Calu3 (cell line): ENCODE results near the gene SEZ6L. TPM values are rescaled to one million over a fixed set of nuclear protein-coding genes. Genes with fewer than 3 reads are reported as not detected.

Experiments
- BruUV-seq: library from RNA; stranded (reverse); fragments of 400-500 nt; replicated peaks from 2 replicates; lab custom pipeline; 2021; lab: Mats Ljungman, UMichigan
- CTCF ChIA-PET: fragments of 300-600 bp; sonication (Branson Sonifier 250); formaldehyde crosslinking; loops from one replicate; lab custom pipeline; 2022; ENCODE audit warnings: antibody characterized with exemption; lab: Charles Lee
- DNase-seq: peaks from one replicate; pipeline ENCODE4 v3.0.0; 2022
- H3K27ac Mint-ChIP-seq: one replicate; pipeline ENCODE4 v1.8.0; 2022; ENCODE audit warnings: mixed read lengths; ENCODE audit not compliant: unreplicated experiment
- H3K27me3 Mint-ChIP-seq: one replicate; pipeline ENCODE4 v1.8.0; 2022; ENCODE audit warnings: mixed read lengths; ENCODE audit not compliant: unreplicated experiment
- H3K36me3 Mint-ChIP-seq: one replicate; pipeline ENCODE4 v1.8.0; 2022; ENCODE audit warnings: mild to moderate bottlenecking, moderate library complexity, mixed read lengths; ENCODE audit not compliant: insufficient read depth, unreplicated experiment
- H3K4me1 Mint-ChIP-seq: one replicate; pipeline ENCODE4 v1.8.0; 2022; ENCODE audit warnings: mild to moderate bottlenecking, low read depth, mixed read lengths; ENCODE audit not compliant: unreplicated experiment
- H3K4me3 Mint-ChIP-seq: one replicate; pipeline ENCODE4 v1.8.0; 2022; ENCODE audit warnings: mild to moderate bottlenecking, low read depth, moderate library complexity, mixed read lengths; ENCODE audit not compliant: unreplicated experiment
- H3K9me3 Mint-ChIP-seq: one replicate; pipeline ENCODE4 v1.8.0; 2022; ENCODE audit warnings: low read depth, mixed read lengths; ENCODE audit not compliant: unreplicated experiment
- intact Hi-C: fragments of 100-400 bp; cut with micrococcal nuclease; formaldehyde crosslinking; loops from one replicate; pipeline ENCODE4 v1.10.0; 2022; ENCODE audit not compliant: unreplicated experiment
- total RNA-seq: library from RNA; stranded (reverse); gene quantifications from 2 replicates; pipeline ENCODE4 v1.2.3, GENCODE V29; 2022
- TF ChIP-seq, protein P1 (sequence below): fragments of 200-600 bp; IDR thresholded peaks from one replicate; pipeline ENCODE4 v1.8.0; 2022; ENCODE audit warnings: antibody characterized with exemption; ENCODE audit not compliant: unreplicated experiment

SEZ6L gene
- total RNA-seq, 1 experiment from 2014 or later, result not detected

DNA sequence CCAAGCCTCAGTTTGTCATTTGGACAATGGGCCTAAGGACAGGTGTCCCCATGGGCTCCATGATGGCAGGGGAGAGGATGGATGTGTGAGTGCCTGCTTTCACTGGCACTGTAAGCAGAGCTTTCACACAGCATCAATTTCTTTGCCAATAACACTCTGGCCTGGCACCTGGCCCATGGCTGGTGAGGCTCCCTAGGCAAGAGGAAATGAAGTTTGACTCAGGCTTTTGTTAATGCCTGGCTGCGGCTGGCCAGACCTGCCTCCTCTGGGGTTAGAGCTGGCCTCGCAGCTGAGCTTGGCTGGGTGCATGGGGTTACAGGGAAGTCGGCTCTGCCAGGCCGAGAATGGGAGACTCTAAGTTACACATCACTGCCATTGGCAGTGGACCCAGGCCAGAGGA is 30.0 kb upstream of the SEZ6L start:
- Mint-ChIP-seq H3K27me3 (peaks cover 45% of the 10 kb centered on the region), H3K4me1 (no peaks in the 10 kb centered on the region), H3K36me3 (no peaks in the 10 kb centered on the region), H3K9me3 (no peaks in the 10 kb centered on the region), H3K4me3 (no peak overlapping the region), H3K27ac (no peak overlapping the region)
- no peak for DNase-seq
- intact Hi-C loops, result no loop called here
- CTCF ChIA-PET, result no interaction called here
- no TSS peak for BruUV-seq
- TF ChIP-seq, protein P1, sequence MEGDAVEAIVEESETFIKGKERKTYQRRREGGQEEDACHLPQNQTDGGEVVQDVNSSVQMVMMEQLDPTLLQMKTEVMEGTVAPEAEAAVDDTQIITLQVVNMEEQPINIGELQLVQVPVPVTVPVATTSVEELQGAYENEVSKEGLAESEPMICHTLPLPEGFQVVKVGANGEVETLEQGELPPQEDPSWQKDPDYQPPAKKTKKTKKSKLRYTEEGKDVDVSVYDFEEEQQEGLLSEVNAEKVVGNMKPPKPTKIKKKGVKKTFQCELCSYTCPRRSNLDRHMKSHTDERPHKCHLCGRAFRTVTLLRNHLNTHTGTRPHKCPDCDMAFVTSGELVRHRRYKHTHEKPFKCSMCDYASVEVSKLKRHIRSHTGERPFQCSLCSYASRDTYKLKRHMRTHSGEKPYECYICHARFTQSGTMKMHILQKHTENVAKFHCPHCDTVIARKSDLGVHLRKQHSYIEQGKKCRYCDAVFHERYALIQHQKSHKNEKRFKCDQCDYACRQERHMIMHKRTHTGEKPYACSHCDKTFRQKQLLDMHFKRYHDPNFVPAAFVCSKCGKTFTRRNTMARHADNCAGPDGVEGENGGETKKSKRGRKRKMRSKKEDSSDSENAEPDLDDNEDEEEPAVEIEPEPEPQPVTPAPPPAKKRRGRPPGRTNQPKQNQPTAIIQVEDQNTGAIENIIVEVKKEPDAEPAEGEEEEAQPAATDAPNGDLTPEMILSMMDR, result no peak

DNA sequence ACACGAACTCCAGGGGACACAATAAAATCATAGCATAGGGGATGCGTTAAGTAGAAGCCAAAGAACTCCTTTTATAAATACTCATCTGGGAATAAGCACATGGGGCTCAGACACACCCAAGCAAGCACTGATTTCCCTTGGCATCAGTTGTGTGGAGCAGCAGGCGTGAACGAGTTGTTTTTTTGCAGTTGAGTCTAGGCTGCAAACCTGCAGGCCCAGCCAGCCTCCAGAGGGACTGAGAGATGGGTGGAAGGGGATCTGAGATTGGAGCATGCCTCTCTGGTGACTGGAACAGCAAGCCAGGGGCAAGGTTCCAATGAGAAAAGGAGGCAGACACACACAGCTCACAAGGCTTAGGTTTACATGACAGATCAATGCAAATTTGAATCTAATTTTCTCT is 27.4 kb upstream of the SEZ6L start:
- intact Hi-C loops, result no loop called here
- Mint-ChIP-seq H3K4me3 (no peak overlapping the region), H3K27ac (no peak overlapping the region), H3K27me3 (peaks cover 64% of the 10 kb centered on the region), H3K9me3 (no peaks in the 10 kb centered on the region), H3K36me3 (no peaks in the 10 kb centered on the region), H3K4me1 (no peaks in the 10 kb centered on the region)
- DNase-seq, result no peak
- no TSS peak for BruUV-seq
- TF ChIP-seq, protein P1, result no peak
- CTCF ChIA-PET, result interaction anchor here (0.6 kb wide), 1 partner anchor 890 kb away, joined by 3 read pairs; no protein-coding TSS in a partner anchor

DNA sequence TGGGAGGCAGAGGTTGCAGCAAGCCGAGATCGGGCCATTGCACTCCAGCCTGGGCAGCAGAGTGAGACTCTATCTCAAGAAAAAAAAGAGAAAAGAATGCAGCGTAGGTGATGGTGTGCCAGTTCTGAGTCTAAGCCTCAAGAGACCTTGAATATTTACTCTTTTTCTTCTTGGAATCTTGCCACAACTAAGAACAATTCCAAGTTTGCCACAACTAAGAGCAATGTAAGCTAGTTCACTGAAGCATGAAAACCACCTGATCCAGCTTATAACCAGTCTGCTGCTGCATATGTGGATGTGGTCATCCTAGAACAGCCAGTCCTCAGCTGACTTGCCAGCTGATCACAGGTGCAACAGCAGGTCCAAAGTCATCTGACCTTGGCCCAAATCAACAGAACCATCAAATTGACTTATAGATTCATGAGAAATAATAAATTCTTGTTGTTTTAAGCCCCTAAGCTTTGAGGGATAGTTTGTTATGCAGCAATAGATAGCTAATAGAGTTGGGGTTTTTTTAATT is 25.4 kb upstream of the SEZ6L start:
- Mint-ChIP-seq H3K36me3 (no peaks in the 10 kb centered on the region), H3K27ac (no peak overlapping the region), H3K4me1 (no peaks in the 10 kb centered on the region), H3K27me3 (peaks cover 77% of the 10 kb centered on the region), H3K4me3 (no peak overlapping the region), H3K9me3 (no peaks in the 10 kb centered on the region)
- DNase-seq, result no peak
- TF ChIP-seq, protein P1, result no peak
- CTCF ChIA-PET, result no interaction called here
- no TSS peak for BruUV-seq
- intact Hi-C loops, result no loop called here

DNA sequence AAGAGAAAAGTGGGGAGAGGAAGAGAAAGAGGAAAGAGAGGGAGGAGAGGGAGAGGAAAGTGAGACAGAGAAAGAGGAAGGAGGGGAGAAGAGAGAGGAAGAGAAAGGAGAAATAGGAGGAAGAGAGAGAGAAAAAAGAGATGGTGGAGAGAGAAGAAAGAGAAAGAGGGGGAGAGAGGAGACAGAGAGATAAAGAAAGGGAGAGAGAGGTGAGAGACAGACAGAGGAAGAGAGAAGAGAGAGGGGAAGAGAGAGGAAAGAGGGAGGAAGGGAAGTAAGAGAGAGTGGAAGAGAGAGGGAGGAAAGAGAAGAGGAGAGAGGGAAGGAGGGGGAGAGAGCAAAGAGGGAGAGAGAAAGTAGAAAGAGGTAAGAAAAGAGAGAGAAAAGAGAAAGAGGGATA is 9.4 kb upstream of the SEZ6L start:
- no peaks in the 10 kb centered on the region for H3K36me3 Mint-ChIP-seq
- CTCF ChIA-PET, result no interaction called here
- no peaks in the 10 kb centered on the region for H3K4me1 Mint-ChIP-seq
- H3K4me3 Mint-ChIP-seq, result no peak overlapping the region
- no peak overlapping the region for H3K27ac Mint-ChIP-seq
- intact Hi-C loops, result no loop called here
- peaks cover 85% of the 10 kb centered on the region for H3K27me3 Mint-ChIP-seq
- TF ChIP-seq, protein P1, result no peak
- H3K9me3 Mint-ChIP-seq, result no peaks in the 10 kb centered on the region
- no TSS peak for BruUV-seq
- DNase-seq, result no peak
